ENCODE results near the gene PPHLN1.

The PPHLN1 gene

DNA sequence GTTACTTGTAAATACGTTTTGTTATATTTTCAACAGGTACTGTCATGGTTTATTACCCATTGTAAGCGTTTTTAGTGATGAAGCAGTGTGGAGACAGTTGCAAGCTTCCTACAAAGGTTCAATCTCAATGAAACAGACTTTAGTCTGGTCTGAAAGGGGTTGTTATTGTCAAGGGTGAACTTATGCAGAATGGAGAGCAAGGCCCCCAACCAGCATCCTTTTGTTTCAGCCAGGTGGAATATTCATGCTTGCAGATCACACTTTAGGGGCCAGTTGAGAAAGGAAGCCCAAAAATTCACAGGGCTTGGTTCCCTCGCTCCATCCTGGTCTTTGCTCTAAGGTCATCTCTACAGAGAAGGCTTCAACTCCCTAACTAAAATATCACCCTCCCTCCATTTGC lies 159.9 kb downstream of the PPHLN1 start:
- no peak for DNase-seq

DNA sequence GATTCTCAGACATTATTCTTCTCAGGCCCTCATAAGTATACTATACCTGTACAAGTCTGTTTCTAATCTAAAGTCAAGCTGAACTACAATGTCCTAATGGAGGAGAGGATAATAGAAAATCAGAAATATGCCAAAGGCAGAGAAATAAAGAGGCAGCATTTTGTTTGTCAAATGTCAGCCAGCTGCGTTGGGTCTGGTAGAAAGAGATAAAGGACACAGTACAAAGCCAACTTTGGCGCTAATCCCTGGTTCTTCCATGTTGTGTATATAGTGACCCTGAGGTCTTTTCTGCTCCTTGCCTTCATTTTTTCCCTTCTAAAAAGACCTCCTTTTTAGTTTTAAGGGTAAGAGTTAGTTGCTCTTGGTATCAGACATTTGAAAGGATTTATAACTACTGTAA lies 160.4 kb downstream of the PPHLN1 start:
- DNase-seq, result no peak

DNA sequence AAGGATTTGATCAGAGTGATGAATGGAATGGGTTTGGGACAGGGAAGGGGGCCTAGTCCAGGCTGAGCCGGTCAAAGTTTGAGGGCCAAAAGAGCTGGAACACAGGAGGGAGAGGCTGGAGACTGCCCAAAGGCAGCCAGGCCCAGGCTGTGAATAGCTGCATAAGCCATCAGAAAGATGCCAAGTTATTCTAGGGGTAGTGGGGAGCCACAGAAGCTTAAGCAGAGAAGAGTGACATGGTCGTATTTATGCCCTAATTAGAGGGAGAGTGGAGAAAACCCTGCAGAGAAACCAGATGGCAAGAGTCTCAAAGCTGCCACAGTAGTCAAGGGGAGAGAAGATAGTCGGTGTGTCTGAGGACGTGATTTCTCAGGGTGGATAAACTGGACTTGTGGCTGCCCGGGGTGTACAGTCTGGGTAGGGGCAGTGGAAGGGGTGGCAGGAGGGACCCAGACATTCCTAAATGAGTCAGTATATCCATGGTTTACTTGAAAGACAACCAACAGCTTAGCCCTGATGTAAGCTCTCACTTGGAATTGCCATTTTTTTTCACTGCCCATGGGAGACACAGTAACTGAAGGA lies 164.4 kb downstream of the PPHLN1 start:
- DNase-seq, result no peak
